ENCODE data around the gene CCDC57.

DNA sequence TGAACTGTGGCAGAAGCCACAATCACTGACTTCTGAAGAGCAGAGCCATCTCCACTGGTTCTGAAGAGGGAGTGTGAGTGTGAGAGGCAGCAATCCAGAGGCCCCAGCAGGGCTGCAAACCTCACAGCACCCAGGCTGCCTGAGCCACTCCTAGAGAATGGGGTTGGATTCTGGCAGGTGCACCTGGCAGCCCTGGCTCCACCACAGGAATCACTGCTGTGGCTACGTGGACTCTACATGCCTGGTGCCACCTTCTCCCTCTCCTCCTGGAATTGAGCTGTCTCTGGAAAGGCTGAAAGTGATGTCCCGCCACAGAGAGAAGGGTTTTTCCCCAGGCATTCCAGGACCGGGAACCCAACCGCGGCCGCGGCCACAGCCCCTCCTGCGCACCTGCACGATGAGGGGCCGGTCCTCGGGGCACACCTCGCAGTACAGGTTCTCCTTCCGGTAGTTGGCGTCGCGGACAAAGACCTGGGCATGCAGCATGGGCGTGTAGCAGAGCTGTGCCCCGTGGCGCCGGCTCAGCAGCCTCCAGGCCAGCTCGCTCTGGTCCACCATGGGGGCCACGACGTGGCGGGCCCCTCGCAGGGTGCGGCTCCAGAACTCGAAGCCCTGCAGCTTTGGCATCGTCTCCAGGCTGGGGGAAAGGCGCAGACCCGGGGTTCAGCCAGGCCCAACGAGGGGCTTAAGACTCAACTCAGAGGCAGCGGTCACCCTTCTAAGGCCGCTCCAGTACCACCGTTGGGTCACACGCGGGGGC is 148.0 kb downstream of the CCDC57 start:
- TF ChIP-seq, protein P1, sequence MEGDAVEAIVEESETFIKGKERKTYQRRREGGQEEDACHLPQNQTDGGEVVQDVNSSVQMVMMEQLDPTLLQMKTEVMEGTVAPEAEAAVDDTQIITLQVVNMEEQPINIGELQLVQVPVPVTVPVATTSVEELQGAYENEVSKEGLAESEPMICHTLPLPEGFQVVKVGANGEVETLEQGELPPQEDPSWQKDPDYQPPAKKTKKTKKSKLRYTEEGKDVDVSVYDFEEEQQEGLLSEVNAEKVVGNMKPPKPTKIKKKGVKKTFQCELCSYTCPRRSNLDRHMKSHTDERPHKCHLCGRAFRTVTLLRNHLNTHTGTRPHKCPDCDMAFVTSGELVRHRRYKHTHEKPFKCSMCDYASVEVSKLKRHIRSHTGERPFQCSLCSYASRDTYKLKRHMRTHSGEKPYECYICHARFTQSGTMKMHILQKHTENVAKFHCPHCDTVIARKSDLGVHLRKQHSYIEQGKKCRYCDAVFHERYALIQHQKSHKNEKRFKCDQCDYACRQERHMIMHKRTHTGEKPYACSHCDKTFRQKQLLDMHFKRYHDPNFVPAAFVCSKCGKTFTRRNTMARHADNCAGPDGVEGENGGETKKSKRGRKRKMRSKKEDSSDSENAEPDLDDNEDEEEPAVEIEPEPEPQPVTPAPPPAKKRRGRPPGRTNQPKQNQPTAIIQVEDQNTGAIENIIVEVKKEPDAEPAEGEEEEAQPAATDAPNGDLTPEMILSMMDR (conservative IDR thresholded peaks at IDR 0.05): no peak
- TF ChIP-seq EZH2 (IDR thresholded peaks at IDR 0.05; ENCODE audit: low read depth): no peak

Data from PC-9 (cell line).